Activated effector memory CD4-positive, alpha-beta T cell treated with anti-CD3 and anti-CD28 coated beads, Interleukin-2, amount 50 U/mL, for 16 hours (primary cell): Measurements from ENCODE around the gene MBOAT2.

Experiments
- DNase-seq: peaks from one replicate; pipeline ENCODE4 v3.0.0-alpha.2; 2020

MBOAT2 gene

GRCh38 chr2:8851811-8852560 lies 151.5 kb downstream of the MBOAT2 start:
- no peak for DNase-seq

GRCh38 chr2:8850845-8851487 lies 152.5 kb downstream of the MBOAT2 start:
- DNase-seq = no peak

GRCh38 chr2:8849327-8849726 lies 154.2 kb downstream of the MBOAT2 start:
- DNase-seq = no peak

- no peak for DNase-seq
Measured at GRCh38 chr2:8848328-8849100, 155.0 kb downstream of the MBOAT2 start.

- no peak for DNase-seq
Measured at GRCh38 chr2:8847400-8847799, 156.1 kb downstream of the MBOAT2 start.

GRCh38 chr2:8841932-8842331 lies 161.6 kb downstream of the MBOAT2 start:
- DNase-seq = no peak

GRCh38 chr2:8840475-8841091 lies 162.9 kb downstream of the MBOAT2 start:
- DNase-seq = no peak

- no peak for DNase-seq
Measured at GRCh38 chr2:8839189-8839965, 164.1 kb downstream of the MBOAT2 start.

- DNase-seq = no peak
Measured at GRCh38 chr2:8837795-8838140, 165.7 kb downstream of the MBOAT2 start.

GRCh38 chr2:8836971-8837794 lies 166.3 kb downstream of the MBOAT2 start, which contains the start of gene KIDINS220:
Gene KIDINS220 (minus strand): TSS chr2:8837613. CDS start chr2:8827093, 10,520 bp downstream.
- DNase-seq = peak; percentile 93

GRCh38 chr2:8835279-8835678 lies 168.2 kb downstream of the MBOAT2 start:
- no peak for DNase-seq

- no peak for DNase-seq
Measured at GRCh38 chr2:8833853-8834252, 169.6 kb downstream of the MBOAT2 start.

- no peak for DNase-seq
Measured at GRCh38 chr2:8831516-8831915, 172.0 kb downstream of the MBOAT2 start.

- no peak for DNase-seq
Measured at GRCh38 chr2:8827729-8828128, 175.8 kb downstream of the MBOAT2 start.

GRCh38 chr2:8822218-8822617 lies 181.3 kb downstream of the MBOAT2 start:
- no peak for DNase-seq

GRCh38 chr2:8821276-8822217 lies 181.9 kb downstream of the MBOAT2 start:
- DNase-seq = no peak

- DNase-seq = no peak
Measured at GRCh38 chr2:8819948-8820347, 183.5 kb downstream of the MBOAT2 start.

GRCh38 chr2:8819194-8819593 lies 184.3 kb downstream of the MBOAT2 start:
- no peak for DNase-seq

- DNase-seq = no peak
Measured at GRCh38 chr2:8817221-8817620, 186.3 kb downstream of the MBOAT2 start.
